ENCODE measurements around the gene RUNX3. TPM values are rescaled to one million over a fixed set of nuclear protein-coding genes. Genes with fewer than 3 reads are reported as not detected.

RUNX3 gene
- total and polyA plus RNA-seq, 2 donors (not counting 1 experiment from before 2014, with no cell fraction given) = 86.0 to 127 TPM

DNA sequence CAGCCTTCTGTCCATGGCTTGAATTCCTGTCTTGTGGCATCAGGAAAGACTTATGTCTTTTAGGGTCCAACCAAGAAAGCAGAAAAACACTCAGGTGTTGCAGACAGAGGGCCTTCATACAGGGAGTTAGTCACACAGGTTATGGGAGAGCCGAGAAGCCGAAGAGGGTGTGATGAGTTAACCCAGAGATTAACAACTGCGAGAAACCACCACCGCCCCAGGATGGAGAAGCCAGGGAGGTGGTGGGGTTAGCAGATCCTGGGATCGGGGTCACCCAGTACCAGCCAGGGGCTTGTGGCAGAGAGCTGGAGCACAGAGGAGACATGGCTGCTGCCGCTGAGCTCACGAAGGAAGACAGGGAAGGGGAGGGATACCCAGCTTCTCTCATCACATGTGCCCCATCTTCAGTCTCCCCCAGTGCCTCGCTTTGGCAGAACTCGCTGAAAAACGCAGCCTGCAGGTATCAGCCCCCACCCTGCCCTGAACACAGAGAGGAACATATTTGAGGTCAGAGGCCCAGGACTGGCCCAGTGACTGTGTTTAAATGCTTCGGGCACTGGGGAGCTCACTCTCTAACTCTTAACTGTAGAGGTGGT lies 58.7 kb downstream of the RUNX3 start:
- no peak for TF ChIP-seq EZH2 (IDR thresholded peaks at IDR 0.05; ENCODE audit: borderline replicate concordance, insufficient read depth, low read depth, low read length, poor library complexity, severe bottlenecking)
- TF ChIP-seq, protein P1, sequence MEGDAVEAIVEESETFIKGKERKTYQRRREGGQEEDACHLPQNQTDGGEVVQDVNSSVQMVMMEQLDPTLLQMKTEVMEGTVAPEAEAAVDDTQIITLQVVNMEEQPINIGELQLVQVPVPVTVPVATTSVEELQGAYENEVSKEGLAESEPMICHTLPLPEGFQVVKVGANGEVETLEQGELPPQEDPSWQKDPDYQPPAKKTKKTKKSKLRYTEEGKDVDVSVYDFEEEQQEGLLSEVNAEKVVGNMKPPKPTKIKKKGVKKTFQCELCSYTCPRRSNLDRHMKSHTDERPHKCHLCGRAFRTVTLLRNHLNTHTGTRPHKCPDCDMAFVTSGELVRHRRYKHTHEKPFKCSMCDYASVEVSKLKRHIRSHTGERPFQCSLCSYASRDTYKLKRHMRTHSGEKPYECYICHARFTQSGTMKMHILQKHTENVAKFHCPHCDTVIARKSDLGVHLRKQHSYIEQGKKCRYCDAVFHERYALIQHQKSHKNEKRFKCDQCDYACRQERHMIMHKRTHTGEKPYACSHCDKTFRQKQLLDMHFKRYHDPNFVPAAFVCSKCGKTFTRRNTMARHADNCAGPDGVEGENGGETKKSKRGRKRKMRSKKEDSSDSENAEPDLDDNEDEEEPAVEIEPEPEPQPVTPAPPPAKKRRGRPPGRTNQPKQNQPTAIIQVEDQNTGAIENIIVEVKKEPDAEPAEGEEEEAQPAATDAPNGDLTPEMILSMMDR (IDR thresholded peaks at IDR 0.05) = no peak
- Histone ChIP-seq H3K4me1 (ENCODE audit: control insufficient read depth in 2 of 2, insufficient read depth in 2 of 2, low read length in 2 of 2) (peaks cover 11 to 24% of the 10 kb centered on the region in 2 donors), H3K79me2 (ENCODE audit: control insufficient read depth, insufficient read depth, low read length) (no peaks in the 10 kb centered on the region), H2AFZ (ENCODE audit: insufficient read depth, low read depth, low read length, poor library complexity, severe bottlenecking) (peak overlapping the region; percentile 54), H3K4me2 (replicated peaks; ENCODE audit: low read depth, low read length, poor library complexity, severe bottlenecking) (peak overlapping the region; percentile 65), H3K4me3 (ENCODE audit: control extremely low read depth in 1 of 5, extremely low read depth in 1 of 5, insufficient read depth in 1 of 5, low read depth in 2 of 5, low read length in 4 of 5) (no peak overlapping the region), H3K9ac (ENCODE audit: low read length) (no peak overlapping the region), H3K9me3 (ENCODE audit: control extremely low read depth in 1 of 3, control insufficient read depth in 2 of 3, insufficient read depth in 1 of 3, low read length in 2 of 3) (no peaks in the 10 kb centered on the region), H3K27me3 (replicated peaks in 1 of 4; ENCODE audit: control extremely low read depth in 1 of 4, control insufficient read depth in 3 of 4, insufficient read depth in 4 of 4, low read length in 3 of 4) (peaks cover 0 to 27% (median 6%) of the 10 kb centered on the region in 4 experiments), H3K36me3 (replicated peaks in 1 of 2; ENCODE audit: control extremely low read depth in 1 of 2, control insufficient read depth in 1 of 2, extremely low read depth in 1 of 2, insufficient read depth in 2 of 2, low read length in 1 of 2) (no peaks in the 10 kb centered on the region), H3K27ac (ENCODE audit: low read length in 2 of 2) (no peak overlapping the region), H4K20me1 (ENCODE audit: control insufficient read depth, insufficient read depth, low read length, poor library complexity, severe bottlenecking) (no peaks in the 10 kb centered on the region)
- WGBS (ENCODE audit: insufficient coverage) = 87% methylated on average over 7 of the region's 11 CpGs
- ATAC-seq (ENCODE audit: low read depth) (no peak), DNase-seq (no peak)
- Mint-ChIP-seq H3K27ac (no peak overlapping the region), H3K27me3 (peaks cover 32% of the 10 kb centered on the region), H3K4me3 (peak overlapping the region; percentile 56), H3K9me3 (ENCODE audit: insufficient read depth) (no peaks in the 10 kb centered on the region), H3K4me1 (peaks cover 18% of the 10 kb centered on the region)
- POLR2A ChIA-PET = no interaction called here
- CTCF ChIA-PET = no interaction called here
- intact Hi-C loops (cut with micrococcal nuclease) = no loop called here

DNA sequence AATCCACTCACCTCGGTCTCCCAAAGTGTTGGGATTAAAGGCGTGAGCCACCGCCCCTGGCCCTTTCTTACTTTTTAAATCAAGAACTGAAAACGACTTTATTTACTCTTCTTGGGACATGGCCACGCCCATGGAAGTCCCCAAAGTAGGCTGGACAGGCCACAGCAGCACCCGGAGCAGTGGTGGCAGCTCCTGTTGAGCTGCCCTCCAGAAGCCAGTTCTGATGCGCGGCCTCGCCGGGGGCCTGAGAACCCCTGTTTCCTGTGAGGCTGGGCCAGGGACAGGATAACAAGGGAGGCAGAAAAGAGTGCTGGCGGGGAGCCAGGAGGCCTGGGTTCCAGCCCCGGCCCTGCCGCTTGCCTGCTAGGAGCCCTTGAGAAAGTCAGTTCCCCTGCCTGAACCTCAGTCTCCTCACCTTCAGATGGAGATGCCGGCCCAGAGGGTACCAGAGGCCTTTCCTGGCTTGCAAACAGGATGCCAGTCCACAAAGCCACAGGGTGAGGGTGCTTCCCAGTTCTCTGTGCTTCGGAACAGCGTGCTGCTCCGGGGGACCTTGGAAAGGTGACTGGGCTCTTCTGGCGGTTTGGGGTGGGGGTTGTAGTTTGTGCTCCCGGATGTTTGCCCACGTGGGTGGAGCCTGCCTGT lies 59.4 kb downstream of the RUNX3 start:
- Mint-ChIP-seq H3K4me1 (peaks cover 18% of the 10 kb centered on the region), H3K27ac (no peak overlapping the region), H3K27me3 (peaks cover 32% of the 10 kb centered on the region), H3K9me3 (ENCODE audit: insufficient read depth) (no peaks in the 10 kb centered on the region), H3K4me3 (peak overlapping the region; percentile 56)
- DNase-seq (peak; percentile 31), ATAC-seq (ENCODE audit: low read depth) (no peak)
- ChIA-PET POLR2A (no interaction called here), CTCF (no interaction called here)
- Histone ChIP-seq H3K27ac (ENCODE audit: low read length in 2 of 2) (no peak overlapping the region), H3K36me3 (replicated peaks in 1 of 2; ENCODE audit: control extremely low read depth in 1 of 2, control insufficient read depth in 1 of 2, extremely low read depth in 1 of 2, insufficient read depth in 2 of 2, low read length in 1 of 2) (no peaks in the 10 kb centered on the region), H3K4me3 (ENCODE audit: control extremely low read depth in 1 of 5, extremely low read depth in 1 of 5, insufficient read depth in 1 of 5, low read depth in 2 of 5, low read length in 4 of 5) (peak overlapping the region in 2 of 5 experiments; percentile 20 to 25), H3K79me2 (ENCODE audit: control insufficient read depth, insufficient read depth, low read length) (no peaks in the 10 kb centered on the region), H2AFZ (ENCODE audit: insufficient read depth, low read depth, low read length, poor library complexity, severe bottlenecking) (peak overlapping the region; percentile 54), H3K27me3 (replicated peaks in 1 of 4; ENCODE audit: control extremely low read depth in 1 of 4, control insufficient read depth in 3 of 4, insufficient read depth in 4 of 4, low read length in 3 of 4) (peaks cover 0 to 27% (median 6%) of the 10 kb centered on the region in 4 experiments), H4K20me1 (ENCODE audit: control insufficient read depth, insufficient read depth, low read length, poor library complexity, severe bottlenecking) (no peaks in the 10 kb centered on the region), H3K4me2 (replicated peaks; ENCODE audit: low read depth, low read length, poor library complexity, severe bottlenecking) (peak overlapping the region; percentile 65), H3K9me3 (ENCODE audit: control extremely low read depth in 1 of 3, control insufficient read depth in 2 of 3, insufficient read depth in 1 of 3, low read length in 2 of 3) (no peaks in the 10 kb centered on the region), H3K9ac (ENCODE audit: low read length) (no peak overlapping the region), H3K4me1 (ENCODE audit: control insufficient read depth in 2 of 2, insufficient read depth in 2 of 2, low read length in 2 of 2) (peaks cover 11 to 24% of the 10 kb centered on the region in 2 donors)
- TF ChIP-seq EZH2 (IDR thresholded peaks at IDR 0.05; ENCODE audit: borderline replicate concordance, insufficient read depth, low read depth, low read length, poor library complexity, severe bottlenecking) = no peak
- TF ChIP-seq, protein P1 (IDR thresholded peaks at IDR 0.05) = no peak
- intact Hi-C loops (cut with micrococcal nuclease) = no loop called here
- 16% methylated on average over 20 of the region's 20 CpGs for WGBS (ENCODE audit: insufficient coverage)
